GM12878 (cell line): ENCODE data around the gene RSPH1. TPM values are rescaled to one million over a fixed set of nuclear protein-coding genes. Genes with fewer than 3 reads are reported as not detected.

Source experiments
- ATAC-seq: fragments of 200-7000 bp; cut with Tn5 transposase; 3 replicates; pipeline ENCODE4 v1.9.1; 2020; ENCODE audit warnings: mild to moderate bottlenecking, moderate library complexity
- BruUV-seq: library from RNA; stranded (reverse); fragments of 400-500 nt; replicated peaks from 2 replicates; lab custom pipeline; 2021; lab: Mats Ljungman, UMichigan
- CTCF ChIA-PET: fragments of 300-600 bp; sonication (Branson Sonifier 250); formaldehyde crosslinking; extraction: SDS; loops from one replicate; lab custom pipeline; 2021; ENCODE audit warnings: inconsistent platforms; lab: Yijun Ruan, JAX
- POLR2A ChIA-PET: fragments of 350-600 bp; formaldehyde crosslinking; extraction: SDS; loops from one replicate; lab custom pipeline; 2021; ENCODE audit warnings: inconsistent platforms; lab: Charles Lee
- RAD21 ChIA-PET: fragments of 300-600 bp; sonication (Branson Sonifier 250); formaldehyde crosslinking; loops from one replicate; lab custom pipeline; 2023; ENCODE audit warnings: antibody characterized with exemption; ENCODE audit not compliant: unreplicated experiment; lab: Charles Lee
- SMC1A ChIA-PET: fragments of 300-600 bp; sonication (Branson Sonifier 250); formaldehyde crosslinking; loops from one replicate; lab custom pipeline; 2023; ENCODE audit not compliant: unreplicated experiment, uncharacterized antibody; lab: Charles Lee
- DNase-seq: peaks from one replicate; pipeline ENCODE4 v3.0.0-alpha.2; 2011; ENCODE audit warnings: low read depth, low spot score
- FAIRE-seq: peaks from 3 replicates; lab custom pipeline; 2011; peaks lifted over from hg19 to GRCh38; lab: Jason Lieb, UNC
- H2AFZ ChIP-seq: 2 replicates; pipeline ENCODE4 v1.6.0; 2011; ENCODE audit warnings: low read depth, low read length, control low read depth; ENCODE audit not compliant: control insufficient read depth
- H3K27ac ChIP-seq: 2 replicates; pipeline ENCODE4 v1.5.1; 2011; ENCODE audit warnings: control low read depth; ENCODE audit not compliant: control insufficient read depth, insufficient read depth
- H3K27me3 ChIP-seq, 2 experiments: replicated peaks in 1 of 2; 2 replicates each; pipeline versions ENCODE4 v1.6.0 to v1.6.1; 2011; ENCODE audit warnings: low read length in 1 of 2; ENCODE audit not compliant: control insufficient read depth in 2 of 2, insufficient read depth in 2 of 2
- H3K36me3 ChIP-seq, 2 experiments: 2 replicates each; pipeline ENCODE4 v1.5.1; 2011; ENCODE audit warnings: low read length in 1 of 2; ENCODE audit not compliant: control insufficient read depth in 2 of 2, insufficient read depth in 2 of 2
- H3K4me1 ChIP-seq: 2 replicates; pipeline ENCODE4 v1.6.1; 2011; ENCODE audit warnings: mild to moderate bottlenecking, low read length, moderate library complexity, mixed read lengths; ENCODE audit not compliant: control insufficient read depth, insufficient read depth
- H3K4me2 ChIP-seq: 2 replicates; pipeline ENCODE4 v1.6.0; 2011; ENCODE audit warnings: control low read depth; ENCODE audit not compliant: control insufficient read depth, insufficient read depth
- H3K4me3 ChIP-seq: fragments of 200-600 bp; sonication (generic); 2 replicates; pipeline ENCODE4 v1.5.1; 2016
- H3K79me2 ChIP-seq: 2 replicates; pipeline ENCODE4 v1.6.0; 2011; ENCODE audit warnings: low read length; ENCODE audit not compliant: control insufficient read depth, insufficient read depth
- H3K9ac ChIP-seq: 2 replicates; pipeline ENCODE4 v1.8.0; 2011; ENCODE audit warnings: low read length, control low read depth, mixed read lengths; ENCODE audit not compliant: control insufficient read depth, insufficient read depth
- H3K9me3 ChIP-seq: replicated peaks from 3 replicates; pipeline ENCODE4 v1.5.1; 2011; ENCODE audit warnings: mild to moderate bottlenecking, low read length; ENCODE audit not compliant: control insufficient read depth, insufficient read depth
- H4K20me1 ChIP-seq: 2 replicates; pipeline ENCODE4 v1.6.0; 2011; ENCODE audit not compliant: control insufficient read depth, insufficient read depth
- ATF7 ChIP-seq: fragments of 450-650 bp; IDR thresholded peaks from 2 replicates; pipeline ENCODE4 v1.6.1; 2016; ENCODE audit warnings: low read depth, mild to moderate bottlenecking
- BHLHE40 ChIP-seq, 2 experiments: fragments of 450-650 bp in 1 of 2; IDR thresholded peaks; 2 replicates each; pipeline ENCODE4 v1.6.1; 2011 to 2017; ENCODE audit warnings: low read depth in 2 of 2, borderline replicate concordance in 1 of 2, improper control_type of control experiment in 1 of 2, low read length in 1 of 2, mild to moderate bottlenecking in 1 of 2
- CHD2 ChIP-seq: IDR thresholded peaks from 2 replicates; pipeline ENCODE4 v1.6.1; 2011; ENCODE audit warnings: low read depth, low read length, improper control_type of control experiment, borderline replicate concordance
- CREM ChIP-seq: IDR thresholded peaks from 2 replicates; pipeline ENCODE4 v1.6.1; 2014; ENCODE audit warnings: antibody characterized with exemption, low read depth
- DPF2 ChIP-seq: fragments of 450-650 bp; IDR thresholded peaks from 2 replicates; pipeline ENCODE4 v1.6.1; 2017; ENCODE audit warnings: mild to moderate bottlenecking
- IKZF1 ChIP-seq: fragments of 450-650 bp; conservative IDR thresholded peaks from 2 replicates; pipeline ENCODE4 v1.6.1; 2017; ENCODE audit warnings: antibody characterized with exemption, mild to moderate bottlenecking
- KDM1A ChIP-seq: fragments of 200-600 bp; sonication (generic); IDR thresholded peaks from 2 replicates; pipeline ENCODE4 v1.6.1; 2016; ENCODE audit warnings: borderline replicate concordance
- MEF2A ChIP-seq: IDR thresholded peaks from 2 replicates; pipeline ENCODE4 v1.6.1; 2011; ENCODE audit warnings: low read depth, mild to moderate bottlenecking, low read length, moderate library complexity; ENCODE audit not compliant: insufficient read depth
- POLR2AphosphoS5 ChIP-seq: IDR thresholded peaks from 2 replicates; pipeline ENCODE4 v1.6.1; 2011; ENCODE audit warnings: mild to moderate bottlenecking, low read length, inconsistent platforms
- POU2F2 ChIP-seq: IDR thresholded peaks from 3 replicates; pipeline ENCODE4 v1.6.1; 2011; ENCODE audit warnings: low read depth, mild to moderate bottlenecking, low read length, borderline replicate concordance
- RFX5 ChIP-seq: IDR thresholded peaks from 2 replicates; pipeline ENCODE4 v1.6.1; 2011; ENCODE audit warnings: low read depth, low read length, improper control_type of control experiment
- SMAD5 ChIP-seq: IDR thresholded peaks from 2 replicates; pipeline ENCODE4 v1.6.1; 2016; ENCODE audit warnings: antibody characterized with exemption, low read depth
- TAF1 ChIP-seq: IDR thresholded peaks from 2 replicates; pipeline ENCODE4 v1.6.1; 2011; ENCODE audit warnings: mild to moderate bottlenecking, low read depth, low read length, borderline replicate concordance
- TCF3 ChIP-seq: IDR thresholded peaks from 2 replicates; pipeline ENCODE4 v1.6.1; 2012; ENCODE audit warnings: low read depth, mild to moderate bottlenecking, low read length, borderline replicate concordance; ENCODE audit not compliant: insufficient read depth
- ZNF24 ChIP-seq: fragments of 450-650 bp; IDR thresholded peaks from 2 replicates; pipeline ENCODE4 v1.6.1; 2017; ENCODE audit warnings: antibody characterized with exemption, mild to moderate bottlenecking
- WGBS: methylation state at CpG from one replicate; pipeline ENCODE4 v1.1.6; 2016; ENCODE audit warnings: low lambda C conversion rate; ENCODE audit not compliant: insufficient replicate concordance, insufficient coverage; ENCODE audit errors: missing lambda C conversion rate; 5-methylcytosine and 5-hydroxymethylcytosine counted together
- in situ Hi-C: fragments of 300-500 bp; cut with MboI; formaldehyde crosslinking; loops from 9 replicates; pipeline ENCODE4 v1.14.3; 2018; ENCODE audit warnings: mixed read lengths
- intact Hi-C: fragments of 100-400 bp; cut with micrococcal nuclease; formaldehyde crosslinking; loops from one replicate; pipeline ENCODE4 v1.14.2; 2022; ENCODE audit not compliant: unreplicated experiment
- polyA plus RNA-seq, 11 experiments: library from polyadenylated mRNA; depleted of rRNA in 4 of 11; unstranded in 6 of 11; stranded (reverse) in 5 of 11; fragments of >200 nt; fragmentation: Nextera tagmentation in 4 of 11; fragmentation: Illumina TruSeq in 1 of 11; extraction: Ambion mirVana in 4 of 11; extraction: Trizol in 1 of 11; gene quantifications; 1 replicate in 1 of 11; 2 replicates in 10 of 11; pipeline versions ENCODE4 v1.2.1 to v1.2.3, GENCODE V29; 2011 to 2016; ENCODE audit warnings: inconsistent platforms in 2 of 11, missing spikeins in 2 of 11, low read depth in 1 of 11
- total RNA-seq, 4 experiments: library from RNA; depleted of rRNA in 3 of 4; stranded (reverse); fragments of >200 nt in 3 of 4; fragmentation: Illumina TruSeq in 1 of 4; extraction: Trizol in 1 of 4; gene quantifications; 2 replicates each; pipeline versions ENCODE4 v1.2.1 to v1.2.3, GENCODE V29; 2013 to 2021
- TF ChIP-seq, protein P1 (sequence below): fragments of 450-650 bp; IDR thresholded peaks from 2 replicates; pipeline ENCODE4 v1.6.1; 2016; ENCODE audit warnings: mild to moderate bottlenecking
- TF ChIP-seq, protein P2 (sequence below): fragments of 450-650 bp; IDR thresholded peaks from 2 replicates; pipeline ENCODE4 v1.6.1; 2017; ENCODE audit warnings: mild to moderate bottlenecking, moderate library complexity

RSPH1 gene
- total and polyA plus RNA-seq, 10 of the 15 experiments (the other 5 are each of a cell fraction or from before 2014, with no cell fraction given) = 0.11 to 1.4 (median 0.38) TPM

DNA sequence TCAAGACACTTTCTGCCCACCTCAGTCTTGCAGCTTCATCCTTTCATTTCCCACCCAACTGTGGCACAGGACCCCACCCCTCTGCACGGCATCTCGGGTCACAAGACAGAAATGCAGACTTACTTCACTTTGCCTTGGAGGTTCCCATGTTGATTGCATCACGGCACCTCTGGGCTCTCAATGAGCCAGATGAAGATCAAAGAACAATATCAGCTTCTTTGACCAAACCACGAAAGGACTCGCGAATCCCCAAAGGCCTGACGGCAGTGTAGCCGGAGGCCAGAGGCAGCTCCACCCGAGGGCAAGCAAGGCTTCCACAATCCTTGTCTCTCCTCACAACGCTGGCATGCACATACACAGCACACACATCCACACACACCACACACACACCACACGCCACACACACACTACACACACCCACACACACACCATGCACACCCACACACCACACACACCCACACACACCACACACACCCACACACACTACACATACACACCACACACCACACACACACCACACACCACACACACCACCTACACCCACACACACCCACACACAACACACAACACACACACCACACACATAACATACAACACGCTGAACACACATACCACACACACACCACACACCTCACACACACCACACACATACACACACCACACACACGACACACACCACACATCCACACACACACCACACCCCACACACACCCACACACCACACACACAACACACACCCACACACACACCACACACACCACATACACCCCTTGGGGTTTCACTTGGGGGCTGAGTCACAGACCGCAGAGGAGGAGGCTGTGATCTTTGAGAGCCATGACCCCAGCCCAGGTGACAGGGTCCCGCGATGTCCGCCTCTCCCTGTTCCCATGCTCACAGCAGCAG lies 56.5 kb downstream of the RSPH1 start:
- Histone ChIP-seq H4K20me1 (no peaks in the 10 kb centered on the region), H3K4me1 (peaks cover 18% of the 10 kb centered on the region), H3K27me3 (no peaks in the 10 kb centered on the region), H3K9ac (peak overlapping the region; percentile 43; the same call in 1 of the 2 replicates), H3K79me2 (no peaks in the 10 kb centered on the region), H3K4me3 (no peak overlapping the region), H3K4me2 (peak overlapping the region; percentile 62), H3K27ac (peak overlapping the region; percentile 59), H2AFZ (no peak overlapping the region), H3K9me3 (no peaks in the 10 kb centered on the region; the same call in 1 of the 3 replicates), H3K36me3 (no peaks in the 10 kb centered on the region)
- in situ Hi-C loops (no loop called here), intact Hi-C loops (loop anchor here (1.0 to 5.0 kb wide), 4 partner anchors 14 to 62 kb away; no protein-coding TSS in a partner anchor)
- RAD21 ChIA-PET = interaction anchor here (0.7 to 5.9 kb wide), 4 partner anchors 10 to 47 kb away, joined by 4 to 81 read pairs (median 6); no protein-coding TSS in a partner anchor
- ATAC-seq = peak; percentile 81
- CTCF ChIA-PET = interaction anchor here (0.6 to 1.1 kb wide), 2 partner anchors 9 to 78 kb away, joined by 3 read pairs; no protein-coding TSS in a partner anchor
- FAIRE-seq = no peak
- SMC1A ChIA-PET = interaction anchor here (1.0 to 8.6 kb wide), 4 partner anchors 16 to 129 kb away, joined by 3 to 68 read pairs (median 7); no protein-coding TSS in a partner anchor
- 48% methylated on average over 16 of the region's 17 CpGs for WGBS
- DNase-seq = no peak
- BruUV-seq = no TSS peak
- POLR2A ChIA-PET = interaction anchor here (0.7 to 2.7 kb wide), 4 partner anchors 10 to 16 kb away, joined by 3 to 15 read pairs (median 7); no protein-coding TSS in a partner anchor
- peak; percentile 82; the same call in 1 of the 3 replicates for TF ChIP-seq POU2F2
- 0 out of 2 replicates have a peak, but pooled peaks have one; percentile 18 for TF ChIP-seq MEF2A
- peak; percentile 89 for TF ChIP-seq DPF2
- TF ChIP-seq ZNF24 = 0 out of 2 replicates have a peak, but pooled peaks have one; percentile 12
- TF ChIP-seq ATF7 = peak; percentile 96
- TF ChIP-seq, protein P1, sequence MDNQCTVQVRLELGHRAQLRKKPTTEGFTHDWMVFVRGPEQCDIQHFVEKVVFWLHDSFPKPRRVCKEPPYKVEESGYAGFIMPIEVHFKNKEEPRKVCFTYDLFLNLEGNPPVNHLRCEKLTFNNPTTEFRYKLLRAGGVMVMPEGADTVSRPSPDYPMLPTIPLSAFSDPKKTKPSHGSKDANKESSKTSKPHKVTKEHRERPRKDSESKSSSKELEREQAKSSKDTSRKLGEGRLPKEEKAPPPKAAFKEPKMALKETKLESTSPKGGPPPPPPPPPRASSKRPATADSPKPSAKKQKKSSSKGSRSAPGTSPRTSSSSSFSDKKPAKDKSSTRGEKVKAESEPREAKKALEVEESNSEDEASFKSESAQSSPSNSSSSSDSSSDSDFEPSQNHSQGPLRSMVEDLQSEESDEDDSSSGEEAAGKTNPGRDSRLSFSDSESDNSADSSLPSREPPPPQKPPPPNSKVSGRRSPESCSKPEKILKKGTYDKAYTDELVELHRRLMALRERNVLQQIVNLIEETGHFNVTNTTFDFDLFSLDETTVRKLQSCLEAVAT = peak; percentile 99
- TF ChIP-seq, protein P2, sequence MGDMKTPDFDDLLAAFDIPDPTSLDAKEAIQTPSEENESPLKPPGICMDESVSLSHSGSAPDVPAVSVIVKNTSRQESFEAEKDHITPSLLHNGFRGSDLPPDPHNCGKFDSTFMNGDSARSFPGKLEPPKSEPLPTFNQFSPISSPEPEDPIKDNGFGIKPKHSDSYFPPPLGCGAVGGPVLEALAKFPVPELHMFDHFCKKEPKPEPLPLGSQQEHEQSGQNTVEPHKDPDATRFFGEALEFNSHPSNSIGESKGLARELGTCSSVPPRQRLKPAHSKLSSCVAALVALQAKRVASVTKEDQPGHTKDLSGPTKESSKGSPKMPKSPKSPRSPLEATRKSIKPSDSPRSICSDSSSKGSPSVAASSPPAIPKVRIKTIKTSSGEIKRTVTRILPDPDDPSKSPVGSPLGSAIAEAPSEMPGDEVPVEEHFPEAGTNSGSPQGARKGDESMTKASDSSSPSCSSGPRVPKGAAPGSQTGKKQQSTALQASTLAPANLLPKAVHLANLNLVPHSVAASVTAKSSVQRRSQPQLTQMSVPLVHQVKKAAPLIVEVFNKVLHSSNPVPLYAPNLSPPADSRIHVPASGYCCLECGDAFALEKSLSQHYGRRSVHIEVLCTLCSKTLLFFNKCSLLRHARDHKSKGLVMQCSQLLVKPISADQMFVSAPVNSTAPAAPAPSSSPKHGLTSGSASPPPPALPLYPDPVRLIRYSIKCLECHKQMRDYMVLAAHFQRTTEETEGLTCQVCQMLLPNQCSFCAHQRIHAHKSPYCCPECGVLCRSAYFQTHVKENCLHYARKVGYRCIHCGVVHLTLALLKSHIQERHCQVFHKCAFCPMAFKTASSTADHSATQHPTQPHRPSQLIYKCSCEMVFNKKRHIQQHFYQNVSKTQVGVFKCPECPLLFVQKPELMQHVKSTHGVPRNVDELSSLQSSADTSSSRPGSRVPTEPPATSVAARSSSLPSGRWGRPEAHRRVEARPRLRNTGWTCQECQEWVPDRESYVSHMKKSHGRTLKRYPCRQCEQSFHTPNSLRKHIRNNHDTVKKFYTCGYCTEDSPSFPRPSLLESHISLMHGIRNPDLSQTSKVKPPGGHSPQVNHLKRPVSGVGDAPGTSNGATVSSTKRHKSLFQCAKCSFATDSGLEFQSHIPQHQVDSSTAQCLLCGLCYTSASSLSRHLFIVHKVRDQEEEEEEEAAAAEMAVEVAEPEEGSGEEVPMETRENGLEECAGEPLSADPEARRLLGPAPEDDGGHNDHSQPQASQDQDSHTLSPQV = 0 out of 2 replicates have a peak, but pooled peaks have one; percentile 3
- peak; percentile 74; the same call in 1 of the 2 replicates for TF ChIP-seq CREM
- TF ChIP-seq RFX5 = no peak
- no peak for TF ChIP-seq SMAD5
- TF ChIP-seq TCF3 = peak; percentile 58; the same call in 1 of the 2 replicates
- no peak for TF ChIP-seq POLR2AphosphoS5
- TF ChIP-seq KDM1A = no peak
- TF ChIP-seq IKZF1 = peak; percentile 47; the same call in 1 of the 2 replicates
- TF ChIP-seq CHD2 = peak; percentile 13; the same call in 1 of the 2 replicates
- TF ChIP-seq TAF1 = 0 out of 2 replicates have a peak, but pooled peaks have one; percentile 9
- TF ChIP-seq BHLHE40 (IDR thresholded peaks at IDR 0.05; ENCODE audit: borderline replicate concordance in 1 of 2, low read depth in 2 of 2, low read length in 1 of 2) = peak; percentile 40 to 69; a peak in 3 of 4 replicates
